MCF 10A (cell line): ENCODE data around the gene TTC16. TPM values are rescaled to one million over a fixed set of nuclear protein-coding genes. Genes with fewer than 3 reads are reported as not detected.

Source experiments
- BruUV-seq: library from RNA; stranded (reverse); fragments of 400-500 nt; replicated peaks from 2 replicates; lab custom pipeline; 2021; lab: Mats Ljungman, UMichigan
- CTCF ChIA-PET: fragments of 300-600 bp; sonication (Branson Sonifier 250); formaldehyde crosslinking; extraction: SDS; loops from one replicate; lab custom pipeline; 2021; ENCODE audit warnings: antibody characterized with exemption, inconsistent platforms; lab: Yijun Ruan, JAX
- POLR2A ChIA-PET: fragments of 300-600, 350-650 bp; sonication (Branson Sonifier 250); formaldehyde crosslinking; extraction: SDS; loops from one replicate; lab custom pipeline; 2020; ENCODE audit warnings: antibody characterized with exemption, inconsistent platforms; lab: Yijun Ruan, JAX
- DNase-seq: peaks from one replicate; pipeline ENCODE4 v3.0.0-alpha.2; 2018; ENCODE audit not compliant: unreplicated experiment
- H3K27ac Mint-ChIP-seq: one replicate; pipeline ENCODE4 v1.8.0; 2022; ENCODE audit warnings: mild to moderate bottlenecking, low read depth, mixed read lengths; ENCODE audit not compliant: unreplicated experiment
- H3K27me3 Mint-ChIP-seq: one replicate; pipeline ENCODE4 v1.8.0; 2022; ENCODE audit warnings: mixed read lengths; ENCODE audit not compliant: insufficient read depth, unreplicated experiment
- H3K36me3 Mint-ChIP-seq: one replicate; pipeline ENCODE4 v1.8.0; 2022; ENCODE audit warnings: mild to moderate bottlenecking, moderate library complexity, mixed read lengths; ENCODE audit not compliant: insufficient read depth, unreplicated experiment
- H3K4me1 Mint-ChIP-seq: one replicate; pipeline ENCODE4 v1.8.0; 2022; ENCODE audit warnings: mixed read lengths; ENCODE audit not compliant: insufficient read depth, unreplicated experiment
- H3K4me3 Mint-ChIP-seq: one replicate; pipeline ENCODE4 v1.8.0; 2022; ENCODE audit warnings: mild to moderate bottlenecking, moderate library complexity, mixed read lengths; ENCODE audit not compliant: unreplicated experiment
- H3K9me3 Mint-ChIP-seq: one replicate; pipeline ENCODE4 v1.8.0; 2022; ENCODE audit warnings: mixed read lengths; ENCODE audit not compliant: unreplicated experiment
- CTCF ChIP-seq: fragments of 200-600 bp; IDR thresholded peaks from one replicate; pipeline ENCODE4 v1.8.0; 2022; ENCODE audit warnings: antibody characterized with exemption, mild to moderate bottlenecking; ENCODE audit not compliant: unreplicated experiment
- intact Hi-C: fragments of 100-400 bp; cut with micrococcal nuclease; formaldehyde crosslinking; loops from 2 replicates; pipeline ENCODE4 v1.14.1; 2022
- total RNA-seq: library from RNA; stranded (reverse); gene quantifications from 2 replicates; pipeline ENCODE4 v1.2.3, GENCODE V29; 2022

Gene TTC16
- total RNA-seq, 1 experiment from 2014 or later, result 0.19 TPM

GRCh38 chr9:127686461-127687393 is 29.2 kb upstream of the TTC16 start:
- BruUV-seq, result no TSS peak
- Mint-ChIP-seq H3K4me1 (peaks cover 5% of the 10 kb centered on the region), H3K9me3 (no peaks in the 10 kb centered on the region), H3K27me3 (no peaks in the 10 kb centered on the region), H3K4me3 (no peak overlapping the region), H3K36me3 (peaks cover 6% of the 10 kb centered on the region), H3K27ac (no peak overlapping the region)
- ChIA-PET CTCF (interaction anchor here (0.5 kb wide), 1 partner anchor 96 kb away, joined by 3 read pairs; no protein-coding TSS in a partner anchor), POLR2A (no interaction called here)
- intact Hi-C loops, result no loop called here
- TF ChIP-seq CTCF, result no peak
- no peak for DNase-seq

- BruUV-seq, result no TSS peak
- POLR2A ChIA-PET, result interaction anchor here (0.6 kb wide), 1 partner anchor 51 kb away, joined by 3 read pairs; no protein-coding TSS in a partner anchor
- no peaks in the 10 kb centered on the region for H3K9me3 Mint-ChIP-seq
- no peak overlapping the region for H3K27ac Mint-ChIP-seq
- H3K4me1 Mint-ChIP-seq, result peaks cover 4% of the 10 kb centered on the region
- H3K36me3 Mint-ChIP-seq, result peaks cover 6% of the 10 kb centered on the region
- CTCF ChIA-PET, result interaction anchor here (0.7 kb wide), 1 partner anchor 232 kb away, joined by 3 read pairs; no protein-coding TSS in a partner anchor
- DNase-seq, result no peak
- no peaks in the 10 kb centered on the region for H3K27me3 Mint-ChIP-seq
- intact Hi-C loops, result no loop called here
- no peak for TF ChIP-seq CTCF
- no peak overlapping the region for H3K4me3 Mint-ChIP-seq
Measured at GRCh38 chr9:127689329-127690000, 26.4 kb upstream of the TTC16 start.

- Mint-ChIP-seq H3K4me1 (no peaks in the 10 kb centered on the region), H3K4me3 (no peak overlapping the region), H3K9me3 (no peaks in the 10 kb centered on the region), H3K27ac (no peak overlapping the region), H3K36me3 (peaks cover 6% of the 10 kb centered on the region), H3K27me3 (no peaks in the 10 kb centered on the region)
- intact Hi-C loops, result no loop called here
- no peak for TF ChIP-seq CTCF
- POLR2A ChIA-PET, result interaction anchor here (1.1 kb wide), 1 partner anchor 9 kb away, joined by 3 read pairs; no protein-coding TSS in a partner anchor
- no peak for DNase-seq
- no TSS peak for BruUV-seq
- CTCF ChIA-PET, result no interaction called here
Measured at GRCh38 chr9:127690735-127691134, 25.1 kb upstream of the TTC16 start.

GRCh38 chr9:127692071-127692470 is 23.8 kb upstream of the TTC16 start:
- BruUV-seq, result no TSS peak
- Mint-ChIP-seq H3K27ac (no peak overlapping the region), H3K27me3 (no peaks in the 10 kb centered on the region), H3K9me3 (no peaks in the 10 kb centered on the region), H3K4me1 (no peaks in the 10 kb centered on the region), H3K36me3 (no peaks in the 10 kb centered on the region), H3K4me3 (no peak overlapping the region)
- intact Hi-C loops, result no loop called here
- POLR2A ChIA-PET, result interaction anchor here (0.6 to 1.2 kb wide), 4 partner anchors 11 to 55 kb away, joined by 3 read pairs; no protein-coding TSS in a partner anchor
- no peak for TF ChIP-seq CTCF
- CTCF ChIA-PET, result interaction anchor here (0.8 kb wide), 1 partner anchor 42 kb away, joined by 4 read pairs; no protein-coding TSS in a partner anchor
- DNase-seq, result no peak
